Measurements from ENCODE around the gene OAS3. TPM values are rescaled to one million over a fixed set of nuclear protein-coding genes. Genes with fewer than 3 reads are reported as not detected.

The OAS3 gene
- total and polyA plus RNA-seq, 3 donors from 2014 or later = 6.9 to 11.5 (median 8.5) TPM

- intact Hi-C loops (cut with DNase I; ENCODE audit: low total_unique reads) = no loop called here
- H3K36me3 ChIP-seq (ENCODE audit: low read depth, missing control alignments) = no peaks in the 10 kb centered on the region
- no peak overlapping the region for H3K27ac ChIP-seq
- no peaks in the 10 kb centered on the region for H3K9me3 ChIP-seq
- no peak for DNase-seq
- no peaks in the 10 kb centered on the region for H3K27me3 ChIP-seq
- no peak overlapping the region for H3K4me3 ChIP-seq
- TF ChIP-seq POLR2A (IDR thresholded peaks at IDR 0.05) (no peak), CTCF (IDR thresholded peaks at IDR 0.05) (no peak)
- H3K4me1 ChIP-seq = no peaks in the 10 kb centered on the region
- 63 to 71% methylated on average over 3 of the region's 3 CpGs for WGBS, 2 donors
These were observed 38.9 kb downstream of the OAS3 start for GRCh38 chr12:112977139-112977538.

GRCh38 chr12:112977641-112978040, 39.4 kb downstream of the OAS3 start:
- intact Hi-C loops (cut with DNase I; ENCODE audit: low total_unique reads) = no loop called here
- Histone ChIP-seq H3K36me3 (ENCODE audit: low read depth, missing control alignments) (no peaks in the 10 kb centered on the region), H3K27ac (peak overlapping the region in 1 of 2 donors; percentile 87), H3K27me3 (no peaks in the 10 kb centered on the region), H3K4me3 (peak overlapping the region in 1 of 2 donors; percentile 61), H3K4me1 (no peaks in the 10 kb centered on the region), H3K9me3 (no peaks in the 10 kb centered on the region)
- TF ChIP-seq POLR2A (IDR thresholded peaks at IDR 0.05) (no peak), CTCF (IDR thresholded peaks at IDR 0.05) (no peak)
- 52 to 56% methylated on average over 3 to 8 of the region's 8 CpGs for WGBS, 2 donors
- no peak for DNase-seq

- TF ChIP-seq POLR2A (IDR thresholded peaks at IDR 0.05) (no peak), CTCF (IDR thresholded peaks at IDR 0.05) (no peak)
- Histone ChIP-seq H3K4me3 (peak within 1 kb of the TSS; percentile 53 to 61), H3K4me1 (no peaks in the 10 kb centered on the region), H3K27ac (peak within 1 kb of the TSS; percentile 73 to 87), H3K36me3 (ENCODE audit: low read depth, missing control alignments) (no peaks in the 10 kb centered on the region), H3K9me3 (no peaks in the 10 kb centered on the region), H3K27me3 (no peaks in the 10 kb centered on the region)
- 22 to 24% methylated on average over 18 to 19 of the region's 19 CpGs for WGBS, 2 donors
- peak; percentile 65 for DNase-seq
- intact Hi-C loops (cut with DNase I; ENCODE audit: low total_unique reads) = no loop called here
These were observed 40.1 kb downstream of the OAS3 start, which contains the start of gene OAS2 for GRCh38 chr12:112978163-112979040. Gene OAS2 (plus strand): TSS chr12:112978519. CDS start chr12:112978609, 90 bp downstream.

- no peak for DNase-seq
- H3K9me3 ChIP-seq = no peaks in the 10 kb centered on the region
- intact Hi-C loops (cut with DNase I; ENCODE audit: low total_unique reads) = no loop called here
- peak overlapping the region; percentile 53 to 61 for H3K4me3 ChIP-seq
- H3K36me3 ChIP-seq (ENCODE audit: low read depth, missing control alignments) = no peaks in the 10 kb centered on the region
- H3K4me1 ChIP-seq = no peaks in the 10 kb centered on the region
- H3K27ac ChIP-seq = peak overlapping the region; percentile 73 to 87
- WGBS, 2 donors = 49 to 53% methylated on average over 6 of the region's 6 CpGs
- no peaks in the 10 kb centered on the region for H3K27me3 ChIP-seq
- TF ChIP-seq CTCF (IDR thresholded peaks at IDR 0.05) (no peak), POLR2A (IDR thresholded peaks at IDR 0.05) (no peak)
These were observed 40.9 kb downstream of the OAS3 start for GRCh38 chr12:112979041-112979680.

Data from testis (tissue), 3 donors.